Spinal cord (tissue), 10 donors: ENCODE results near the gene GATC. TPM values are rescaled to one million over a fixed set of nuclear protein-coding genes. Genes with fewer than 3 reads are reported as not detected.

Experiments used
- DNase-seq, 6 donors: peaks; one replicate each; pipeline versions ENCODE4 v3.0.0 to v3.0.0-alpha.2; 2013 to 2015; ENCODE audit warnings: low spot score in 6 of 6, low read depth in 4 of 6
- H3K27ac ChIP-seq: one replicate; pipeline ENCODE4 v1.5.1; 2013; ENCODE audit warnings: low read depth, low read length, control low read depth
- H3K27me3 ChIP-seq: one replicate; pipeline ENCODE4 v1.6.1; 2013; ENCODE audit warnings: low read length; ENCODE audit not compliant: control insufficient read depth, insufficient read depth
- H3K36me3 ChIP-seq: one replicate; pipeline ENCODE4 v1.6.1; 2013; ENCODE audit warnings: low read length; ENCODE audit not compliant: control insufficient read depth, insufficient read depth
- H3K4me1 ChIP-seq: one replicate; pipeline ENCODE4 v1.6.1; 2013; ENCODE audit warnings: low read length; ENCODE audit not compliant: control insufficient read depth, insufficient read depth
- H3K4me3 ChIP-seq: one replicate; pipeline ENCODE4 v1.5.1; 2013; ENCODE audit warnings: low read depth, low read length, control low read depth
- H3K9me3 ChIP-seq: one replicate; pipeline ENCODE4 v1.6.1; 2013; ENCODE audit warnings: low read length; ENCODE audit not compliant: control insufficient read depth, insufficient read depth
- WGBS: methylation state at CpG from one replicate; pipeline ENCODE4 v1.1.5; 2013; ENCODE audit warnings: missing lambda C conversion rate; ENCODE audit not compliant: insufficient coverage; 5-methylcytosine and 5-hydroxymethylcytosine counted together
- polyA plus RNA-seq, 2 donors: library from polyadenylated mRNA; unstranded; fragments of 120-200 nt; gene quantifications; one replicate each; pipeline ENCODE4 v1.2.1, GENCODE V29; 2013; ENCODE audit not compliant: insufficient read length in 2 of 2
- total RNA-seq, 2 donors: library from RNA; depleted of rRNA in 1 of 2; stranded (reverse); fragments of 120-200 nt in 1 of 2; fragments of >200 nt in 1 of 2; gene quantifications; one replicate each; pipeline versions ENCODE4 v1.2.3 to v1.2.4, GENCODE V29; 2013 to 2014
- donor health status: healthy.

GATC gene
- total and polyA plus RNA-seq, 4 donors = 22.7 to 39.1 (median 35.8) TPM

- peak within 1 kb of the TSS; percentile 87 for H3K4me3 ChIP-seq
- H3K27me3 ChIP-seq = no peaks in the 10 kb centered on the region
- peak within 1 kb of the TSS; percentile 89 for H3K27ac ChIP-seq
- 0% methylated on average over 37 of the region's 53 CpGs for WGBS
- DNase-seq = peak; percentile 93 to 99 (median 96)
- no peaks in the 10 kb centered on the region for H3K4me1 ChIP-seq
- peaks cover 18% of the 10 kb centered on the region for H3K36me3 ChIP-seq
- no peaks in the 10 kb centered on the region for H3K9me3 ChIP-seq
These were observed 49.6 kb downstream of the GATC start, which contains the start of gene DYNLL1 for GRCh38 chr12:120495731-120496412. Gene DYNLL1, plus strand, starts transcription at chr12:120496113. Its CDS starts 309 bp downstream, at chr12:120496422.

- Histone ChIP-seq H3K27ac (peak overlapping the region; percentile 89), H3K4me1 (no peaks in the 10 kb centered on the region), H3K27me3 (no peaks in the 10 kb centered on the region), H3K36me3 (peaks cover 19% of the 10 kb centered on the region), H3K4me3 (peak overlapping the region; percentile 87), H3K9me3 (no peaks in the 10 kb centered on the region)
- WGBS = under 1% methylated on average over 39 of the region's 47 CpGs
- peak in 5 of 6 donors; percentile 38 to 93 (median 63) for DNase-seq
These were observed 50.4 kb downstream of the GATC start for GRCh38 chr12:120496413-120497340.

- Histone ChIP-seq H3K4me3 (peak overlapping the region; percentile 87), H3K4me1 (no peaks in the 10 kb centered on the region), H3K27ac (no peak overlapping the region), H3K27me3 (no peaks in the 10 kb centered on the region), H3K36me3 (peaks cover 22% of the 10 kb centered on the region), H3K9me3 (no peaks in the 10 kb centered on the region)
- WGBS = 18% methylated on average over 4 of the region's 9 CpGs
- DNase-seq = no peak
These were observed 51.4 kb downstream of the GATC start for GRCh38 chr12:120497524-120498150.

- Histone ChIP-seq H3K27ac (no peak overlapping the region), H3K9me3 (no peaks in the 10 kb centered on the region), H3K4me1 (no peaks in the 10 kb centered on the region), H3K27me3 (no peaks in the 10 kb centered on the region), H3K4me3 (no peak overlapping the region), H3K36me3 (peaks cover 26% of the 10 kb centered on the region)
- 93% methylated on average over 2 of the region's 3 CpGs for WGBS
- no peak for DNase-seq
These were observed 52.7 kb downstream of the GATC start for GRCh38 chr12:120498870-120499515.

GRCh38 chr12:120500581-120500980 is 54.3 kb downstream of the GATC start:
- Histone ChIP-seq H3K36me3 (peaks cover 29% of the 10 kb centered on the region), H3K9me3 (no peaks in the 10 kb centered on the region), H3K27me3 (no peaks in the 10 kb centered on the region), H3K4me1 (no peaks in the 10 kb centered on the region), H3K27ac (no peak overlapping the region), H3K4me3 (no peak overlapping the region)
- WGBS = no CpG with 5 or more reads among the region's 1 CpG
- peak in 1 of 6 donors; percentile 85 for DNase-seq

- no peak overlapping the region for H3K27ac ChIP-seq
- H3K4me1 ChIP-seq = no peaks in the 10 kb centered on the region
- no peak overlapping the region for H3K4me3 ChIP-seq
- no peak for DNase-seq
- no peaks in the 10 kb centered on the region for H3K9me3 ChIP-seq
- peaks cover 53% of the 10 kb centered on the region for H3K36me3 ChIP-seq
- no peaks in the 10 kb centered on the region for H3K27me3 ChIP-seq
- WGBS = 85% methylated on average over 2 of the region's 4 CpGs
These were observed 58.3 kb downstream of the GATC start for GRCh38 chr12:120504587-120504986.

- Histone ChIP-seq H3K4me1 (peaks cover 4% of the 10 kb centered on the region), H3K36me3 (peaks cover 37% of the 10 kb centered on the region), H3K27ac (no peak overlapping the region), H3K27me3 (no peaks in the 10 kb centered on the region), H3K4me3 (no peak overlapping the region), H3K9me3 (no peaks in the 10 kb centered on the region)
- WGBS = 95% methylated on average over 6 of the region's 8 CpGs
- DNase-seq = no peak
These were observed 62.3 kb downstream of the GATC start for GRCh38 chr12:120508537-120508936.
